ENCODE data around the gene INPP4A.

The INPP4A gene

DNA sequence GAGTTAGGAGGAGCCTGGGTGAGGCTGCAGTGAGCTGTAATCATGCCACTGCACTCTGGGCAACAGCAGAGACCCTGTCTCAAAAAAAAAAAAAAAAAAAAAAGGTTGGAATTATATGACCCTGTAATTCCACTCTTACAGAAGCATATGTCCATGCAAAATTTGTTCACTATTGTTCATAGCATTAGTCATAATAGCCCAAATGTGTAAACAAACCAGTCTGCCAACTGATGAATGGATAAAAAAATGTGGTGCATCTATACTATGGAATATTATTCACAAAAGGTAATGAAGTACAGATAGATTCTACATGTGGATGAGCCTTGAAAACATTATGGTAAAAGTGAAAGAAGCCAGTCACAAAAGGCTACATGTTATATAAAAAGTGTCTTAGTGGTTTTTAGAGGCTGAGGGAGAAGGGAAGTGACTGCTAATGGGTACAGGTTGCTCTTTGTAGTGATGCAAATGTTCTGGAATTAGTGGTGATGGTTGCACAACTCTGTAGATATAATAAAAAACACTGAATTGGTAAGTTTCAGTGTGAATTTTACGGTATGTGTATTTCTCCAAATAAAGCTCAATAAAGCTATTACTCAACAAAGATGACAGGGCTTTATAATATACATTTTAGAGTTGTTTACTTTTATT is 154.2 kb downstream of the INPP4A start:
- peaks cover 6 to 77% of the 10 kb centered on the region in 2 donors for H3K36me3 ChIP-seq (replicated peaks in 1 of 2; ENCODE audit: control insufficient read depth in 2 of 2, insufficient read depth in 2 of 2, low read length in 2 of 2)
- DNase-seq (ENCODE audit: low spot score): no peak

DNA sequence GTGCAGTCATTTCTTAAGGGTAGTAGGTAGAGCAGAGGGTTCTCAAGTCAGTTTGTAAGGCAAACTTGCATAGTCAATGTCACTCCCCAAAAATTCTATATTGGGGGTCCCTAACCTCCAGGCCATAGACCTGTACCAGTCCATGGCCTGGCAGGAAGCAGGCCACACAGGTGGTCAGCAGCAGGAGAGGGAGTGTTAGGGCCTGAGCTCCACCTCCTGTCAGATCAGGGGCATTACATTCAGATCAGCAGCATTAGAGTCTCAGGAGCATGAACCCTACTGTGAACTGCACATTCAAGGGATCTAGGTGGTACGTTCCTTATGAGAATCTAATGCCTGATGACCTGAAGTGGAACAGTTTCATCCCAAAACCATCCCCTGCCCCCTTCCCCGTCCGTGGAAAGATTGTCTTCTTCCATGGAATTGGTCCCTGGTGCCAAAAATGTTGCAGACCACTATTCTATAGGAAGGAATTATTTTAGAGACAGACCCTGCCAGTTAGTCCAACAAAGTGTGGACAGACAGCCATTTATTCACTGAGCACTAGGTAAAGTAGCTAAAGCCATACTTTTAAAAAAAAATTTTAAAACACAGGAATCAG is 157.0 kb downstream of the INPP4A start:
- Histone ChIP-seq H3K9ac (ENCODE audit: low read depth, low read length, poor library complexity) (no peak overlapping the region), H3K4me2 (ENCODE audit: insufficient read depth, low read length, poor library complexity, severe bottlenecking) (no peak overlapping the region), H2AK5ac (ENCODE audit: low read depth, low read length) (no peak overlapping the region), H2AFZ (ENCODE audit: low read length) (no peak overlapping the region), H3K4ac (ENCODE audit: low read length) (no peak overlapping the region), H3K14ac (ENCODE audit: low read length) (no peak overlapping the region), H3K9me3 (replicated peaks in 1 of 2; ENCODE audit: control insufficient read depth in 2 of 2, insufficient read depth in 1 of 2, low read depth in 1 of 2, low read length in 2 of 2) (no peaks in the 10 kb centered on the region), H3K4me1 (ENCODE audit: control insufficient read depth in 2 of 2, insufficient read depth in 1 of 2, low read depth in 1 of 2, low read length in 2 of 2) (peaks cover 0 to 1% of the 10 kb centered on the region in 2 donors), H3K79me1 (ENCODE audit: low read depth, low read length) (peaks cover 2% of the 10 kb centered on the region), H2BK12ac (ENCODE audit: low read length) (no peak overlapping the region), H4K91ac (ENCODE audit: low read depth, low read length, poor library complexity) (no peak overlapping the region), H3K27ac (replicated peaks; ENCODE audit: low read length) (no peak overlapping the region), H3K4me3 (ENCODE audit: low read length in 2 of 2) (no peak overlapping the region), H4K8ac (ENCODE audit: low read depth, low read length) (no peak overlapping the region), H2BK5ac (ENCODE audit: low read length) (no peak overlapping the region), H3K27me3 (ENCODE audit: control insufficient read depth in 3 of 3, insufficient read depth in 3 of 3, low read depth in 1 of 3, low read length in 3 of 3) (no peaks in the 10 kb centered on the region), H3K18ac (ENCODE audit: low read length) (no peak overlapping the region), H3K23ac (ENCODE audit: low read depth, low read length, poor library complexity) (no peak overlapping the region), H3K36me3 (replicated peaks in 1 of 2; ENCODE audit: control insufficient read depth in 2 of 2, insufficient read depth in 2 of 2, low read length in 2 of 2) (peaks cover 6 to 87% of the 10 kb centered on the region in 2 donors), H2BK120ac (ENCODE audit: low read depth, low read length) (no peak overlapping the region), H2BK15ac (ENCODE audit: low read length) (no peak overlapping the region)
- WGBS, 2 donors (ENCODE audit: extremely low coverage in 2 of 2, insufficient read length in 2 of 2, insufficient replicate concordance in 1 of 2): no CpG with 5 or more reads among the region's 3 CpGs
- DNase-seq (ENCODE audit: low spot score): no peak

More for the DNA sequence above, 154.2 kb downstream of the INPP4A start:
- WGBS, 2 donors (ENCODE audit: extremely low coverage in 2 of 2, insufficient read length in 2 of 2, insufficient replicate concordance in 1 of 2): no CpG with 5 or more reads among the region's 1 CpG
- Histone ChIP-seq H3K27me3 (ENCODE audit: control insufficient read depth in 3 of 3, insufficient read depth in 3 of 3, low read depth in 1 of 3, low read length in 3 of 3) (no peaks in the 10 kb centered on the region), H3K9me3 (replicated peaks in 1 of 2; ENCODE audit: control insufficient read depth in 2 of 2, insufficient read depth in 1 of 2, low read depth in 1 of 2, low read length in 2 of 2) (peaks cover 0 to 4% of the 10 kb centered on the region in 2 donors), H3K4me3 (ENCODE audit: low read length in 2 of 2) (no peak overlapping the region), H4K8ac (ENCODE audit: low read depth, low read length) (no peak overlapping the region), H3K18ac (ENCODE audit: low read length) (no peak overlapping the region), H3K4ac (ENCODE audit: low read length) (no peak overlapping the region), H2BK12ac (ENCODE audit: low read length) (no peak overlapping the region), H2BK15ac (ENCODE audit: low read length) (no peak overlapping the region), H3K9ac (ENCODE audit: low read depth, low read length, poor library complexity) (no peak overlapping the region), H3K27ac (replicated peaks; ENCODE audit: low read length) (no peak overlapping the region), H2AFZ (ENCODE audit: low read length) (no peak overlapping the region), H3K4me2 (ENCODE audit: insufficient read depth, low read length, poor library complexity, severe bottlenecking) (no peak overlapping the region), H3K4me1 (ENCODE audit: control insufficient read depth in 2 of 2, insufficient read depth in 1 of 2, low read depth in 1 of 2, low read length in 2 of 2) (no peaks in the 10 kb centered on the region), H3K14ac (ENCODE audit: low read length) (no peak overlapping the region), H2BK5ac (ENCODE audit: low read length) (no peak overlapping the region), H2AK5ac (ENCODE audit: low read depth, low read length) (no peak overlapping the region), H3K79me1 (ENCODE audit: low read depth, low read length) (no peaks in the 10 kb centered on the region), H4K91ac (ENCODE audit: low read depth, low read length, poor library complexity) (no peak overlapping the region), H2BK120ac (ENCODE audit: low read depth, low read length) (no peak overlapping the region), H3K23ac (ENCODE audit: low read depth, low read length, poor library complexity) (no peak overlapping the region)

DNA sequence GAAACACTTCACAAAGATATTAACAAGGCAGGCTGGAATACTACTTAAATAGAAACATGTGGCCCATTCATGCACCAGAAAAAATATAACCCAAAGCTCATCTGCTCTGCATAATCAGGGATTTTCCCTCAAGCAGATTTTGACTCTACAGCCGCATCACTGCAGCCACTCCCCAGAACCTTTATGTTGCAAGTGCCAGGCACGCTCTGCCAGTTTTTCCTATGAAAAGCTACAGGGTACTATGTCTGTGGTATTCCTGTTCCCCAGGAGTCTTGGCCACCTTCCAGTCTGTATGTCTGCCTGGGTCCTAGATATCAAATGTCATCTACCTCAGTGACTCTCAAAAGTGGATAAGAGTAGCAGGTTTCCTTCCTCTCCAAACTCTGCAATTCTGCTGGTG is 159.9 kb downstream of the INPP4A start:
- no peak for DNase-seq (ENCODE audit: low spot score)
- H3K4me2 ChIP-seq (ENCODE audit: insufficient read depth, low read length, poor library complexity, severe bottlenecking): no peak overlapping the region
- H2AK5ac ChIP-seq (ENCODE audit: low read depth, low read length): no peak overlapping the region

DNA sequence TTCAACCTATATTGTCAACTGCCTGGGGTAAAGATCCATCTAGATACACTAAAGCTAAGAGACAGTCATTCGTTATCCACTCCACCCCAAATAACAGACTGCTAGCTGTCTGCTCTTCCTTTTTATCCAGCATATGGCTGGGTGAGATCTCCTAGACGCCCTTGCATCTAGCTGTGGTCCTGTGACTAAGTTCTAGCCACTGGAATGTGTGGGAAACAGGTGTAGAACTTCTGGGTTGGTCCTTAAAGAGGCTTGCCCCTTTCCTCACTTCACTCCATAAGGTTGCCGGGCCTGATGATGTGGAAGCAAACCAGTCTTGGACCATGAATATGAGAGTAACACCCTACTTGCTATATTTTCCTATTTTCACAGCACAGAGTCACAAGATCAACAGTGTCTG is 160.4 kb downstream of the INPP4A start:
- H2BK15ac ChIP-seq (ENCODE audit: low read length): no peak overlapping the region
- H3K23ac ChIP-seq (ENCODE audit: low read depth, low read length, poor library complexity): no peak overlapping the region
- peaks cover 2% of the 10 kb centered on the region for H3K79me1 ChIP-seq (ENCODE audit: low read depth, low read length)
- no peak overlapping the region for H2BK5ac ChIP-seq (ENCODE audit: low read length)
- no peak overlapping the region for H3K4ac ChIP-seq (ENCODE audit: low read length)
- no peak overlapping the region for H3K14ac ChIP-seq (ENCODE audit: low read length)
- WGBS, 2 donors (ENCODE audit: extremely low coverage in 2 of 2, insufficient read length in 2 of 2, insufficient replicate concordance in 1 of 2): no CpG with 5 or more reads among the region's 3 CpGs
- H3K9ac ChIP-seq (ENCODE audit: low read depth, low read length, poor library complexity): no peak overlapping the region
- H4K8ac ChIP-seq (ENCODE audit: low read depth, low read length): no peak overlapping the region
- H3K4me2 ChIP-seq (ENCODE audit: insufficient read depth, low read length, poor library complexity, severe bottlenecking): no peak overlapping the region
- H3K18ac ChIP-seq (ENCODE audit: low read length): no peak overlapping the region
- no peak for DNase-seq (ENCODE audit: low spot score)
- no peak overlapping the region for H2BK12ac ChIP-seq (ENCODE audit: low read length)
- H3K36me3 ChIP-seq (replicated peaks in 1 of 2; ENCODE audit: control insufficient read depth in 2 of 2, insufficient read depth in 2 of 2, low read length in 2 of 2): peaks cover 2 to 57% of the 10 kb centered on the region in 2 donors
- H2AK5ac ChIP-seq (ENCODE audit: low read depth, low read length): no peak overlapping the region
- peaks cover 11 to 15% of the 10 kb centered on the region in 2 donors for H3K4me1 ChIP-seq (ENCODE audit: control insufficient read depth in 2 of 2, insufficient read depth in 1 of 2, low read depth in 1 of 2, low read length in 2 of 2)
- H4K91ac ChIP-seq (ENCODE audit: low read depth, low read length, poor library complexity): no peak overlapping the region
- H2AFZ ChIP-seq (ENCODE audit: low read length): no peak overlapping the region
- no peak overlapping the region for H2BK120ac ChIP-seq (ENCODE audit: low read depth, low read length)
- no peaks in the 10 kb centered on the region for H3K9me3 ChIP-seq (replicated peaks in 1 of 2; ENCODE audit: control insufficient read depth in 2 of 2, insufficient read depth in 1 of 2, low read depth in 1 of 2, low read length in 2 of 2)
- H3K27me3 ChIP-seq (ENCODE audit: control insufficient read depth in 3 of 3, insufficient read depth in 3 of 3, low read depth in 1 of 3, low read length in 3 of 3): no peaks in the 10 kb centered on the region
- H3K27ac ChIP-seq (replicated peaks; ENCODE audit: low read length): no peak overlapping the region
- no peak overlapping the region for H3K4me3 ChIP-seq (ENCODE audit: low read length in 2 of 2)

More for the DNA sequence above, 159.9 kb downstream of the INPP4A start:
- no peaks in the 10 kb centered on the region for H3K9me3 ChIP-seq (replicated peaks in 1 of 2; ENCODE audit: control insufficient read depth in 2 of 2, insufficient read depth in 1 of 2, low read depth in 1 of 2, low read length in 2 of 2)
- no peak overlapping the region for H4K8ac ChIP-seq (ENCODE audit: low read depth, low read length)
- H3K27ac ChIP-seq (replicated peaks; ENCODE audit: low read length): no peak overlapping the region
- H3K4ac ChIP-seq (ENCODE audit: low read length): no peak overlapping the region
- WGBS, 2 donors (ENCODE audit: extremely low coverage in 2 of 2, insufficient read length in 2 of 2, insufficient replicate concordance in 1 of 2): no CpG with 5 or more reads among the region's 2 CpGs
- H3K4me1 ChIP-seq (ENCODE audit: control insufficient read depth in 2 of 2, insufficient read depth in 1 of 2, low read depth in 1 of 2, low read length in 2 of 2): peaks cover 8 to 10% of the 10 kb centered on the region in 2 donors
- H3K14ac ChIP-seq (ENCODE audit: low read length): no peak overlapping the region
- H3K18ac ChIP-seq (ENCODE audit: low read length): no peak overlapping the region
- no peak overlapping the region for H4K91ac ChIP-seq (ENCODE audit: low read depth, low read length, poor library complexity)
- no peak overlapping the region for H2BK12ac ChIP-seq (ENCODE audit: low read length)
- no peaks in the 10 kb centered on the region for H3K27me3 ChIP-seq (ENCODE audit: control insufficient read depth in 3 of 3, insufficient read depth in 3 of 3, low read depth in 1 of 3, low read length in 3 of 3)
- H2BK5ac ChIP-seq (ENCODE audit: low read length): no peak overlapping the region
- H3K36me3 ChIP-seq (replicated peaks in 1 of 2; ENCODE audit: control insufficient read depth in 2 of 2, insufficient read depth in 2 of 2, low read length in 2 of 2): peaks cover 4 to 58% of the 10 kb centered on the region in 2 donors
- H3K4me3 ChIP-seq (ENCODE audit: low read length in 2 of 2): no peak overlapping the region
- no peak overlapping the region for H3K9ac ChIP-seq (ENCODE audit: low read depth, low read length, poor library complexity)
- no peak overlapping the region for H2BK120ac ChIP-seq (ENCODE audit: low read depth, low read length)
- H3K23ac ChIP-seq (ENCODE audit: low read depth, low read length, poor library complexity): no peak overlapping the region
- no peak overlapping the region for H2BK15ac ChIP-seq (ENCODE audit: low read length)
- H3K79me1 ChIP-seq (ENCODE audit: low read depth, low read length): peaks cover 2% of the 10 kb centered on the region
- no peak overlapping the region for H2AFZ ChIP-seq (ENCODE audit: low read length)
